GM10248 (cell line): Measurements from ENCODE around the gene CABLES2.

Experiments
- CTCF ChIA-PET: fragments of 300-600 bp; sonication (Branson Sonifier 250); formaldehyde crosslinking; extraction: SDS; loops from one replicate; lab custom pipeline; 2021; ENCODE audit warnings: antibody characterized with exemption; lab: Yijun Ruan, JAX
- POLR2A ChIA-PET: fragments of 350-650 bp; sonication (Branson Sonifier 250); formaldehyde crosslinking; extraction: SDS; loops from one replicate; lab custom pipeline; 2020; ENCODE audit warnings: antibody characterized with exemption; lab: Yijun Ruan, JAX
- DNase-seq: peaks from one replicate; pipeline ENCODE4 v3.0.0; 2012; ENCODE audit errors: extremely low spot score
- CTCF ChIP-seq: IDR thresholded peaks from 2 replicates; pipeline ENCODE4 v1.5.1; 2012; ENCODE audit warnings: mild to moderate bottlenecking, low read depth; ENCODE audit errors: extremely low read depth, missing control alignments, control extremely low read depth

CABLES2 gene

GRCh38 chr20:62451970-62452369 lies 44.9 kb upstream of the CABLES2 start:
- TF ChIP-seq CTCF: no peak
- no peak for DNase-seq
- ChIA-PET POLR2A (no interaction called here), CTCF (no interaction called here)

GRCh38 chr20:62451156-62451767 lies 44.2 kb upstream of the CABLES2 start:
- TF ChIP-seq CTCF: no peak
- ChIA-PET POLR2A (no interaction called here), CTCF (no interaction called here)
- no peak for DNase-seq

- POLR2A ChIA-PET: no interaction called here
- CTCF ChIA-PET: interaction anchor here (1.2 kb wide), 1 partner anchor 11 kb away, joined by 4 read pairs; no protein-coding TSS in a partner anchor
- DNase-seq: no peak
- TF ChIP-seq CTCF: no peak
These were observed 43.0 kb upstream of the CABLES2 start for GRCh38 chr20:62449951-62450691.

GRCh38 chr20:62448788-62449187 lies 41.7 kb upstream of the CABLES2 start:
- ChIA-PET POLR2A (no interaction called here), CTCF (no interaction called here)
- DNase-seq: no peak
- no peak for TF ChIP-seq CTCF

GRCh38 chr20:62448038-62448437 lies 41.0 kb upstream of the CABLES2 start:
- no peak for DNase-seq
- no peak for TF ChIP-seq CTCF
- CTCF ChIA-PET: interaction anchor here (1.5 kb wide), 1 partner anchor 11 kb away, joined by 3 read pairs; no protein-coding TSS in a partner anchor
- POLR2A ChIA-PET: no interaction called here

- ChIA-PET CTCF (interaction anchor here (1.5 kb wide), 1 partner anchor 10 kb away, joined by 3 read pairs; no protein-coding TSS in a partner anchor), POLR2A (no interaction called here)
- DNase-seq: no peak
- no peak for TF ChIP-seq CTCF
These were observed 40.1 kb upstream of the CABLES2 start for GRCh38 chr20:62446888-62447869.
